ENCODE data around the gene RPTOR.

The RPTOR gene

DNA sequence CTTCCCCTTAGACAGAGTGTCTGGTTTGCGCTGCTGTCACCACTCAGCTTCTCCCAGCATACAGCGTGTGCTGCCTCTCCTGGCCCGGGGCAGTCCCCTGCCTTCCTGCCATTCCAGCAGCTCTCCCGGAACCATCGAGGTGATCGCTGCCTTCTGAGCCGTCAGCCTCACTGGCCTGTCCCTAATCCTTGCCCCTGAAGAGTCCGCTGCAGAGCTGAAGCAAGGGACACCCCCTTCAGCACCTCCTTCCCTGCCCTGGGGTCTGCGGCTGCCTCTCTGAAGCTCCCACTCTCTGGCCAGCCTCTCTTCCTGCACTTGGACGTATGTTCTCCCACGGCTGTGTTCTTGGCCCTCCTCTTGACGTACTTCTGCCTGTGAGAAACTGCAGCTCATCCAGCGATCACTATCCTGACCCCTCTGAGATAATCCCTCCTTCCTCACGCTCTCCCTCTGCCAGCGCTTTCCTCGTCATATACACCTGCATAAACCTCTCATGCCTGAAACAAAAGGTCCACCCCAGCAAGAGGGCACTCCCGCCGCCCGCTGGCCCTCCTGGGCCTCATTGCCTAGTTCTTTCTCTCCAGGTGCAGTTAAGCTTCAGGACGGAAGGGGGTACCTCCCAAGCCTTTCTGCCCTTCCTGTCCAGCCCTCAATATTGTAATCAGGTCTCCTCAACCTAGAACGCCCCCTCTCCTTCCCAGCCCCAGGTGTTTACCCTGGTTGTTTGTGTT lies 226.4 kb downstream of the RPTOR start:
- peak; percentile 83 for DNase-seq

GRCh38 chr17:80771612-80772005 lies 227.0 kb downstream of the RPTOR start:
- no peak for DNase-seq

GRCh38 chr17:80772906-80773242 lies 228.2 kb downstream of the RPTOR start:
- peak; percentile 35 for DNase-seq

DNA sequence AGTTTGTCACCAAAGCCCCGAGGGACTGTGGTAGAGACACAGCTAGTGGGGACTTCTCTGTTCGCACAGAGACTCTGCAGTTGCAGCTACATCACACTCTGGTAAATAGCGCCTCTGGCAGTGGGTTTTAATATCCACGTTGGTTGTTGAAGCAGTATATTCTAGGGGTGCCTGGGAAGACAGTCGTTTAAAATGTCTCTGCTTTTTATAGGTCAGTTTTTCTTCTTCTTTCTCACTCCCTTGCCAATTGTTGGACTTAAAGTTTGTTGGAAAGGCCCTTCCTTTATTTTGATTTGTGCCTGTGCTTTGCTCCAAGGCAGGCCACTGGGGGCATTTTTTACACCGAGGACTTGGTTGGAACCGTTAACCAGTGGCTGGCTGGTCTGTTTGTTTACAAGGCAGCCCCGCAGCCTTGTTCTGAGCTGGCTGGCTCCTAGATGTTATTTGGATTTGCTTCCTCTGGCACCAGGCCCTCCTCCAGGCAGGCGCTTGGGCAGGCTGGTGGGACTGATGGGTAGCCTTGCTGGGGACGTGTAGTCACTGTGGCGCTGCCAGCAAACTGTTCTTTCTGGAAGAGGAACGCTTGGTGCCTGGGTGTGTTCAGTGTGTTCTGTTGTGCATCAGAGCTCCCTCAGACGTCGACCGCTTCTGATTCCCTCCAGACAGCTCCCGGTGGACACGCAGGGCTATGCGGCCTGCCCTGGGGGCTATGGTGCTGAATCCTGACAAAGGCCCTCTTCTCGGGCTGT lies 228.8 kb downstream of the RPTOR start:
- no peak for DNase-seq

- peak; percentile 62 for DNase-seq
Observed at GRCh38 chr17:80774146-80774545, 229.5 kb downstream of the RPTOR start.

DNA sequence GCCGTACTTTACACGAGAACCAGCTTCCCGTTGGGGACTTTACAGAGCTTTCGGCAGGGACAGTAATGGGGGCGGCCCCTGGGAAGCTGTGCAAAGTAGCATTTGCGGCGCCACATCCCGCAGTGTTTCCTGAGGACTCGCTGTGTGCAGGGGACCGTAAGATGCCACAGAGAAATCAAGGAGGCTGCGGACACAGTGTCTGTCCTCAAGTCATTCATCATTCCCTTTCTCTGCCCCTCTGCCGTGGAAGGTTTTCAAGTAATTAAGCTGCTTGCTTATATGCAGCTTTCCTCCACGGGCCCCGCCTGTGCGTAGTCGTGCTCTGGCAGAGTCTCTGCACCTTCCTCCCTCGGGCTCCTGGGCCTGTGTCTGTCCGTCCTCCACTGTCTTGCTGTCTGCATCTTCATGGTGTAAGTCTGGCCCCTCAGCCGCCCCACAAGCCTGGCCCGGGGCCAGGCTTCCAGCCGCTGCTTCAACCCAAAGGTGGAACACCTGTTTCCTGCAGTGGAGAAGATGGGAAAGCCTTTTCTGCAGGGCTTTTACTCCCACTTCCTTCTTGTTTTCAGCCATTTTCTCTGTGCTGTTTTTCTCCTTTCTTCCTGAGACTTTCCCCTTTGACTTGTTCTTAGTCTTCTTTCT lies 230.1 kb downstream of the RPTOR start:
- peak; percentile 71 for DNase-seq

DNA sequence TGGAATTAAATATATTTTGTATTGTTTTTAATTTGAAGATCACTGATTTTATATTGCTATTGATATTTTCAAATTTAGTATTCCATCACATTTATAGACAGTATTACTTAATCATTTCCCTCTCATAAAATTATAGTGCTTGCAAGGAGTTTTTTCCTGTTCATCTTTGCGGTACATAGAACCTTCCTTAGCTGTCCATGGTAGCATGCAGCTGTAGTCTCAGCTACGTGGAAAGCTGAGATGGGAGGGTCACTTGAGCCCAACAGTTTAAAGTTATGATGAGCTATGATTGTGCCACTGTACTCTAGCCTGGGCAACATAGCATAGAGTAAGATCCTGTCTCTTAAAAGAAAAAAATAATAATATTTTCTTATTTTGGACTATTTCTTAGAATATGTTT lies 231.2 kb downstream of the RPTOR start:
- DNase-seq, result no peak

GRCh38 chr17:80777274-80777673 lies 232.6 kb downstream of the RPTOR start:
- DNase-seq, result no peak

DNA sequence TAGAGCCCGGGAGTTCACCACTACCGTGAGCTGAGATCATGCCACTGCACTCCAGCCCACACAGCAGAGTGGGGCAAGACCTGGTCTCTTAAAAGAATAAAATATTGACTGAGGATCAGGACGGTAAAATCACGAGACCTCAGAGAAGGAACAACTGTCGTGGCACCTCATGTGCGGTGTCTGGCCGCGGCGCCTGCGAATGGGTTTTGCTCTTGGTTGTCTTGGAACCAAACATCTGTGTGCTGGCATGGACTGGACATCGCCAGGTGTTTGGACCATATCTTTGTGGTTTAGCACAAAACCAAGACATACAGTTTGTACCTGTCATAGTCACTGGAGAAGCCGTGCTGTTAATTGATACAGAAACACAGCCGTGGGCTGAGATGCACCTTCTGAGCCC lies 234.1 kb downstream of the RPTOR start:
- no peak for DNase-seq

DNA sequence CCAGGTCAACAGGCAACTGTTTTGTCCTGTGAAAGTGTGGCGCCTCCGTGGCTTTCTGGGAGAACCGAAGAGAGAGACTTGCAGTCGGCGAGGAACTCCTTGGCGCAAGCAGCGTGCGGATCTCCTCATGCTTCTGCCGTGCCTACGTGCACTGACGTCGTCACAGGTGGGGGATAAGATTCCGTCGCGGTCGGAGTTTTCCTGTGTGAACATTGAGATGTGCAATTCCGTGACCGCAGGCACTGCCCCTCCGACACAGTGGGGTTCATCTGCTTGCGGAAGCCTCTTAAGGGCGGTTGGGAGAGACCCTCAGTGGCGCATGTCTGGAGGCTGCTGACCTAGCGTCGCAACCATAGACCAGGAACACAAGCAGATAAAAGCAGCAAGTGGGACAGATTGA lies 234.7 kb downstream of the RPTOR start:
- no peak for DNase-seq

- DNase-seq, result no peak
Observed at GRCh38 chr17:80779961-80780380, 235.3 kb downstream of the RPTOR start.

- no peak for DNase-seq
Observed at GRCh38 chr17:80780381-80781198, 236.0 kb downstream of the RPTOR start.

DNA sequence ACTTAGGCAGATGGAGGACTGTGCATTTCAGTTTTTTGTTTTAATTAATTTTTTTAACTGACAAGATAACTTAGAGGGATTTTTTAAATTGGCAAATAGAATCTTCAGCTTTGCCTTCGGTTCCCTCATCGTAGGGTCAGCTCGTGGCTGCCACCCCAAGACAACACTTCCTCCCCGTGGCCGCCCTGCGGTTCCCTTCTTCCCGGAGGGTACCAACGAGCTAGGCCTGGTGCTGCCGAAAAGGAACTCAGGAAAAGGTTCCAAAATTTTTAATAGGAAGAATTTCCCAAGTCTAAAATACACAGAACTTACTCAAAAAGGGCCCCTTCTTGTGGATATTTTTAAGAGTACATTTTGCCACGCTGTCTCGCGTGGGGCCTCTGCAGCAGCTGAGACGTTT lies 236.6 kb downstream of the RPTOR start:
- DNase-seq, result no peak

GRCh38 chr17:80781807-80782277 lies 237.2 kb downstream of the RPTOR start:
- no peak for DNase-seq

GRCh38 chr17:80782536-80783427 lies 238.1 kb downstream of the RPTOR start:
- DNase-seq, result no peak

- DNase-seq, result no peak
Observed at GRCh38 chr17:80783486-80783885, 238.8 kb downstream of the RPTOR start.

DNA sequence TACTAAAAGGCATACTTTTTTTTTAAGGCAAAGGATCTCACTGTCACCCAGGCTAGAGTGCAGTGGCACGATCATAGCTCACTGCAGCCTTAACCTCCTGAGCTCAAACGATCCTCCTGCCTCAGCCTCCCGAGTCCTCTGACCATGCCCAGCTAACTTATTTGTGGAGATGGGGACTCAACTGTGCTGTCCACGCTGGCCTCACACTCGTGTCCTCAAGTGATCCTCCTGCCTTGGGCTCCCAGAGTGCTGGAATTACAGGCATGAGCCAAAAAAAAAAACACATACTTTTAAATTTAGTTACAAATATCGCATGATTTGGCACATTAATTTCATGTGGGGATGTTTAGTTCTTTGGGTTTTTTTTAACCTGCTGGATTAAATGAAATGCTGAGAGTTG lies 239.3 kb downstream of the RPTOR start:
- DNase-seq, result no peak

GRCh38 chr17:80785477-80786178 lies 241.0 kb downstream of the RPTOR start:
- peak; percentile 77 for DNase-seq

GRCh38 chr17:80786470-80786869 lies 241.8 kb downstream of the RPTOR start:
- peak; percentile 85 for DNase-seq

GRCh38 chr17:80786887-80787286 lies 242.2 kb downstream of the RPTOR start:
- no peak for DNase-seq

DNA sequence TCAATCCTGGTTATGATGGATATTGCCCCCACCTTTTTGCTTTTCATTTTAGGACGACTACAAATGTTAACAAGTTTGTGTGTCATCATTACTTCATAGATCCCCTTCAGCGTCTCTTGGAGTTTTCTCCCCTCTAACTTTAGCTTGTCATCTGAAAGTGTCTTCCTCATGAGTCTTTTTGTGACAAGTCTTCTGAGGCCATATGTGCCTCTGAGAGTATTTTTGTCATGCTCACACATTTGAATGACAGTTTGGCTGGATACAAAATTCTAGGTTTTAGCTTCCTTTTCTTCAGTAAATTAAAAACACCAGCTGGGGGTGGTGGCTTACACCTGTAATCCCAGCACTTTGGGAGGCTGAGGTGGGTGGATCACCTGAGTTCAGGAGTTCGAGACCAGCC lies 243.2 kb downstream of the RPTOR start:
- DNase-seq, result no peak

Measured in NCI-H510A treated with DMSO at 0.1 percent for 48 hours (cell line).